ENCODE data around the gene IQCC.

GRCh38 chr1:32172621-32173245 lies 32.7 kb upstream of the IQCC start:
- no peak for TF ChIP-seq POLR2A (IDR thresholded peaks at IDR 0.05)
- no peak for TF ChIP-seq CTCF (IDR thresholded peaks at IDR 0.05)

All from Peyer's patch (tissue), 4 donors.